GM12878 (cell line): Measurements from ENCODE around the gene SKA1. TPM values are rescaled to one million over a fixed set of nuclear protein-coding genes. Genes with fewer than 3 reads are reported as not detected.
A peak's percentile ranks its signal among the peaks of the same experiment; 100 is the strongest.

Experiments used
- ATAC-seq: fragments of 200-7000 bp; cut with Tn5 transposase; 3 replicates; pipeline ENCODE4 v1.9.1; 2020; ENCODE audit warnings: mild to moderate bottlenecking, moderate library complexity
- BruUV-seq: library from RNA; stranded (reverse); fragments of 400-500 nt; replicated peaks from 2 replicates; lab custom pipeline; 2021; lab: Mats Ljungman, UMichigan
- CTCF ChIA-PET: fragments of 300-600 bp; sonication (Branson Sonifier 250); formaldehyde crosslinking; extraction: SDS; loops from one replicate; lab custom pipeline; 2021; ENCODE audit warnings: inconsistent platforms; lab: Yijun Ruan, JAX
- POLR2A ChIA-PET: fragments of 350-600 bp; formaldehyde crosslinking; extraction: SDS; loops from one replicate; lab custom pipeline; 2021; ENCODE audit warnings: inconsistent platforms; lab: Charles Lee
- RAD21 ChIA-PET: fragments of 300-600 bp; sonication (Branson Sonifier 250); formaldehyde crosslinking; loops from one replicate; lab custom pipeline; 2023; ENCODE audit warnings: antibody characterized with exemption; ENCODE audit not compliant: unreplicated experiment; lab: Charles Lee
- SMC1A ChIA-PET: fragments of 300-600 bp; sonication (Branson Sonifier 250); formaldehyde crosslinking; loops from one replicate; lab custom pipeline; 2023; ENCODE audit not compliant: unreplicated experiment, uncharacterized antibody; lab: Charles Lee
- DNase-seq: peaks from one replicate; pipeline ENCODE4 v3.0.0-alpha.2; 2011; ENCODE audit warnings: low read depth, low spot score
- FAIRE-seq: peaks from 3 replicates; lab custom pipeline; 2011; peaks lifted over from hg19 to GRCh38; lab: Jason Lieb, UNC
- H2AFZ ChIP-seq: 2 replicates; pipeline ENCODE4 v1.6.0; 2011; ENCODE audit warnings: low read depth, low read length, control low read depth; ENCODE audit not compliant: control insufficient read depth
- H3K27ac ChIP-seq: 2 replicates; pipeline ENCODE4 v1.5.1; 2011; ENCODE audit warnings: control low read depth; ENCODE audit not compliant: control insufficient read depth, insufficient read depth
- H3K27me3 ChIP-seq, 2 experiments: replicated peaks in 1 of 2; 2 replicates each; pipeline versions ENCODE4 v1.6.0 to v1.6.1; 2011; ENCODE audit warnings: low read length in 1 of 2; ENCODE audit not compliant: control insufficient read depth in 2 of 2, insufficient read depth in 2 of 2
- H3K36me3 ChIP-seq, 2 experiments: 2 replicates each; pipeline ENCODE4 v1.5.1; 2011; ENCODE audit warnings: low read length in 1 of 2; ENCODE audit not compliant: control insufficient read depth in 2 of 2, insufficient read depth in 2 of 2
- H3K4me1 ChIP-seq: 2 replicates; pipeline ENCODE4 v1.6.1; 2011; ENCODE audit warnings: mild to moderate bottlenecking, low read length, moderate library complexity, mixed read lengths; ENCODE audit not compliant: control insufficient read depth, insufficient read depth
- H3K4me2 ChIP-seq: 2 replicates; pipeline ENCODE4 v1.6.0; 2011; ENCODE audit warnings: control low read depth; ENCODE audit not compliant: control insufficient read depth, insufficient read depth
- H3K4me3 ChIP-seq: fragments of 200-600 bp; sonication (generic); 2 replicates; pipeline ENCODE4 v1.5.1; 2016
- H3K79me2 ChIP-seq: 2 replicates; pipeline ENCODE4 v1.6.0; 2011; ENCODE audit warnings: low read length; ENCODE audit not compliant: control insufficient read depth, insufficient read depth
- H3K9ac ChIP-seq: 2 replicates; pipeline ENCODE4 v1.8.0; 2011; ENCODE audit warnings: low read length, control low read depth, mixed read lengths; ENCODE audit not compliant: control insufficient read depth, insufficient read depth
- H3K9me3 ChIP-seq: replicated peaks from 3 replicates; pipeline ENCODE4 v1.5.1; 2011; ENCODE audit warnings: mild to moderate bottlenecking, low read length; ENCODE audit not compliant: control insufficient read depth, insufficient read depth
- H4K20me1 ChIP-seq: 2 replicates; pipeline ENCODE4 v1.6.0; 2011; ENCODE audit not compliant: control insufficient read depth, insufficient read depth
- GABPA ChIP-seq: IDR thresholded peaks from 2 replicates; pipeline ENCODE4 v1.6.1; 2014; ENCODE audit warnings: antibody characterized with exemption, low read depth, mild to moderate bottlenecking, inconsistent platforms
- MTA3 ChIP-seq: IDR thresholded peaks from 2 replicates; pipeline ENCODE4 v1.6.1; 2012; ENCODE audit warnings: low read length, inconsistent platforms, borderline replicate concordance
- SPI1 ChIP-seq: IDR thresholded peaks from 2 replicates; pipeline ENCODE4 v1.6.1; 2011; ENCODE audit warnings: low read depth, mild to moderate bottlenecking, low read length, moderate library complexity, borderline replicate concordance; ENCODE audit not compliant: insufficient read depth
- TARDBP ChIP-seq: IDR thresholded peaks from 2 replicates; pipeline ENCODE4 v1.6.1; 2016; ENCODE audit warnings: borderline replicate concordance
- WGBS: methylation state at CpG from one replicate; pipeline ENCODE4 v1.1.6; 2016; ENCODE audit warnings: low lambda C conversion rate; ENCODE audit not compliant: insufficient replicate concordance, insufficient coverage; ENCODE audit errors: missing lambda C conversion rate; 5-methylcytosine and 5-hydroxymethylcytosine counted together
- in situ Hi-C: fragments of 300-500 bp; cut with MboI; formaldehyde crosslinking; loops from 9 replicates; pipeline ENCODE4 v1.14.3; 2018; ENCODE audit warnings: mixed read lengths
- intact Hi-C: fragments of 100-400 bp; cut with micrococcal nuclease; formaldehyde crosslinking; loops from one replicate; pipeline ENCODE4 v1.14.2; 2022; ENCODE audit not compliant: unreplicated experiment
- polyA plus RNA-seq, 11 experiments: library from polyadenylated mRNA; depleted of rRNA in 4 of 11; unstranded in 6 of 11; stranded (reverse) in 5 of 11; fragments of >200 nt; fragmentation: Nextera tagmentation in 4 of 11; fragmentation: Illumina TruSeq in 1 of 11; extraction: Ambion mirVana in 4 of 11; extraction: Trizol in 1 of 11; gene quantifications; 1 replicate in 1 of 11; 2 replicates in 10 of 11; pipeline versions ENCODE4 v1.2.1 to v1.2.3, GENCODE V29; 2011 to 2016; ENCODE audit warnings: inconsistent platforms in 2 of 11, missing spikeins in 2 of 11, low read depth in 1 of 11
- total RNA-seq, 4 experiments: library from RNA; depleted of rRNA in 3 of 4; stranded (reverse); fragments of >200 nt in 3 of 4; fragmentation: Illumina TruSeq in 1 of 4; extraction: Trizol in 1 of 4; gene quantifications; 2 replicates each; pipeline versions ENCODE4 v1.2.1 to v1.2.3, GENCODE V29; 2013 to 2021
- TF ChIP-seq, protein P1 (sequence below): fragments of 450-650 bp; IDR thresholded peaks from 2 replicates; pipeline ENCODE4 v1.6.1; 2017; ENCODE audit warnings: mild to moderate bottlenecking, low read depth, inconsistent platforms; ENCODE audit not compliant: poor library complexity, severe bottlenecking
- TF ChIP-seq, protein P2 (sequence below): fragments of 450-650 bp; IDR thresholded peaks from 2 replicates; pipeline ENCODE4 v1.6.1; 2014; ENCODE audit warnings: mild to moderate bottlenecking
- TF ChIP-seq, protein P3 (sequence below): fragments of 450-650 bp; formaldehyde crosslinking; IDR thresholded peaks from 2 replicates; pipeline ENCODE4 v1.4.0; 2020; ENCODE audit warnings: mild to moderate bottlenecking, moderate library complexity

Gene SKA1
- total and polyA plus RNA-seq, 10 of the 15 experiments (the other 5 are each of a cell fraction or from before 2014, with no cell fraction given): 16.4 to 36.7 (median 31.1) TPM

DNA sequence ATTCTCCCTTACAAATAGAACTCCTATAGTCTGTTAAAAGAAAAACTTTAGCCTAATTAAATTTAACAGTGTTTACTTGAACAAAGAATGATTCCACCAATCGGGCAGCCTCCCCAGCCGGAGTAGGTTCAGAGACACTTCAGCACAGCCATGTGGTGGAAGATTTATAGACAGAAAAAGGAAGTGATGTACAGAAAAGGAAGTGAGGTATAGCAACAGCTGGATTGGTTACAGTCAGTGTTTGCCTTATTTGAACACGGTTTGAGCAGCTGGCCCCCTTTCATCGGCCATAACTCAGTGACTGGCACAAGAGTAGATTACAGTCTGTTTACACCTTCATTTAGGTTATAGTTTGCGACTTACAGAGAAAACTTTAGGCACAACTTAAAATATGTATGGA, 2.1 kb upstream of the SKA1 start:
- Histone ChIP-seq H3K27ac (no peak overlapping the region), H3K4me3 (no peak overlapping the region), H4K20me1 (no peaks in the 10 kb centered on the region), H3K79me2 (peaks cover 13% of the 10 kb centered on the region), H3K4me2 (no peak overlapping the region), H3K36me3 (no peaks in the 10 kb centered on the region; a peak in 1 of 4 replicates)
- POLR2A ChIA-PET: interaction anchor here (1.0 to 1.3 kb wide), 2 partner anchors 13 to 102 kb away, joined by 3 to 4 read pairs; no protein-coding TSS in a partner anchor
- RAD21 ChIA-PET: interaction anchor here (1.9 kb wide), 1 partner anchor 15 kb away, joined by 10 read pairs; no protein-coding TSS in a partner anchor
- in situ Hi-C loops: no loop called here
- CTCF ChIA-PET: interaction anchor here (1.5 to 1.9 kb wide), 2 partner anchors 57 to 154 kb away, joined by 4 to 7 read pairs; no protein-coding TSS in a partner anchor
- intact Hi-C loops: no loop called here
- FAIRE-seq: no peak
- SMC1A ChIA-PET: interaction anchor here (4.7 kb wide), 1 partner anchor 16 kb away, joined by 35 read pairs; no protein-coding TSS in a partner anchor
- no peak for TF ChIP-seq TARDBP
- peak; percentile 37; the same call in 1 of the 2 replicates for TF ChIP-seq SPI1
- 0 out of 2 replicates have a peak, but pooled peaks have one; percentile 40 for TF ChIP-seq GABPA
- TF ChIP-seq, all 136 proteins: peak for 2
- BruUV-seq: no TSS peak
- Histone ChIP-seq H3K27me3 (no peaks in the 10 kb centered on the region), H3K4me1 (peaks cover 7% of the 10 kb centered on the region), H3K9ac (no peak overlapping the region), H2AFZ (no peak overlapping the region), H3K9me3 (peaks cover 6% of the 10 kb centered on the region)
- DNase-seq (no peak), ATAC-seq (no peak)
- WGBS: 85% methylated on average over 5 of the region's 5 CpGs

DNA sequence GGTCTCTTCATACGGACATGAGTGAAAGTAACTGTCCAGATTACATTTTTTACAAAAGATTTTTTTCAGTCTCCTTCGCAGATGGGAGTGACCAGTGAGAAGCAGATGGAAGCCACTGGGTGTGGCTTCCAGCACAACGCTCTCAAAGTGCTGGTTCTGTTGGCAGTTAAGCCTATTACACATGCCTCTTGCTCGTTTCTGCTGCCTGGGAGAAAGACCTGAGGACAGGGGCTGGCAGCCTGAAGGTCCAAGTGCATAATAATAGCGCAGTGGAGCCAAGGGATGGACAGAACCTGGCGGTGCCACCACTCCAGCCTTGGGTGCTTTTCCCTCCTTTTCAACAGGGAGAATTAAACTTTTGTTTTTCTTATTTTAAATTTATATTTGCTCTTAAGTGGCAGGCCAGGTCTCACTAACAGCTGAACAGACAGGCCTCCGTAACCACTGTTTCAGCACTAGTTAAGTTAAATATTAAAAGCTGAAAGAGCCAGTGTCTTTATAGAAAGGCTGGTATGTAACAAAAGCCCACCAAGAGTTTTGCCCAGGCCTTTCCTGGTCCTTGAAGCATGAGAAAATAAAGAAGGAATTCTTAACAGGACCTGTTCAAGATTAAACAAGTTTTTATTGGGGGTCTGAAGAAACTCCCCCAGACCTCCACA, 1.2 kb upstream of the SKA1 start:
- intact Hi-C loops: no loop called here
- no peak for FAIRE-seq

More for the DNA sequence above, 1.2 kb upstream of the SKA1 start:
- ChIA-PET RAD21 (interaction anchor here (1.3 kb wide), 1 partner anchor 863 kb away, joined by 3 read pairs; no protein-coding TSS in a partner anchor), POLR2A (interaction anchor here (1.0 to 1.9 kb wide), 4 partner anchors 14 to 107 kb away, joined by 3 to 6 read pairs (median 5); partner anchors contain the start of genes CFAP53 and MBD1), CTCF (interaction anchor here (1.3 to 2.2 kb wide), 4 partner anchors 16 to 179 kb away, joined by 3 to 12 read pairs (median 6); partner anchors contain the start of gene MYO5B)
- in situ Hi-C loops: no loop called here
- H3K9ac ChIP-seq: no peak overlapping the region
- peaks cover 13% of the 10 kb centered on the region for H3K79me2 ChIP-seq
- no TSS peak for BruUV-seq
- TF ChIP-seq, protein P1, sequence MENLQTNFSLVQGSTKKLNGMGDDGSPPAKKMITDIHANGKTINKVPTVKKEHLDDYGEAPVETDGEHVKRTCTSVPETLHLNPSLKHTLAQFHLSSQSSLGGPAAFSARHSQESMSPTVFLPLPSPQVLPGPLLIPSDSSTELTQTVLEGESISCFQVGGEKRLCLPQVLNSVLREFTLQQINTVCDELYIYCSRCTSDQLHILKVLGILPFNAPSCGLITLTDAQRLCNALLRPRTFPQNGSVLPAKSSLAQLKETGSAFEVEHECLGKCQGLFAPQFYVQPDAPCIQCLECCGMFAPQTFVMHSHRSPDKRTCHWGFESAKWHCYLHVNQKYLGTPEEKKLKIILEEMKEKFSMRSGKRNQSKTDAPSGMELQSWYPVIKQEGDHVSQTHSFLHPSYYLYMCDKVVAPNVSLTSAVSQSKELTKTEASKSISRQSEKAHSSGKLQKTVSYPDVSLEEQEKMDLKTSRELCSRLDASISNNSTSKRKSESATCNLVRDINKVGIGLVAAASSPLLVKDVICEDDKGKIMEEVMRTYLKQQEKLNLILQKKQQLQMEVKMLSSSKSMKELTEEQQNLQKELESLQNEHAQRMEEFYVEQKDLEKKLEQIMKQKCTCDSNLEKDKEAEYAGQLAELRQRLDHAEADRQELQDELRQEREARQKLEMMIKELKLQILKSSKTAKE: no peak
- TF ChIP-seq, protein P2, sequence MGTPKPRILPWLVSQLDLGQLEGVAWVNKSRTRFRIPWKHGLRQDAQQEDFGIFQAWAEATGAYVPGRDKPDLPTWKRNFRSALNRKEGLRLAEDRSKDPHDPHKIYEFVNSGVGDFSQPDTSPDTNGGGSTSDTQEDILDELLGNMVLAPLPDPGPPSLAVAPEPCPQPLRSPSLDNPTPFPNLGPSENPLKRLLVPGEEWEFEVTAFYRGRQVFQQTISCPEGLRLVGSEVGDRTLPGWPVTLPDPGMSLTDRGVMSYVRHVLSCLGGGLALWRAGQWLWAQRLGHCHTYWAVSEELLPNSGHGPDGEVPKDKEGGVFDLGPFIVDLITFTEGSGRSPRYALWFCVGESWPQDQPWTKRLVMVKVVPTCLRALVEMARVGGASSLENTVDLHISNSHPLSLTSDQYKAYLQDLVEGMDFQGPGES: no peak
- TF ChIP-seq MTA3: no peak
- TF ChIP-seq, protein P3, sequence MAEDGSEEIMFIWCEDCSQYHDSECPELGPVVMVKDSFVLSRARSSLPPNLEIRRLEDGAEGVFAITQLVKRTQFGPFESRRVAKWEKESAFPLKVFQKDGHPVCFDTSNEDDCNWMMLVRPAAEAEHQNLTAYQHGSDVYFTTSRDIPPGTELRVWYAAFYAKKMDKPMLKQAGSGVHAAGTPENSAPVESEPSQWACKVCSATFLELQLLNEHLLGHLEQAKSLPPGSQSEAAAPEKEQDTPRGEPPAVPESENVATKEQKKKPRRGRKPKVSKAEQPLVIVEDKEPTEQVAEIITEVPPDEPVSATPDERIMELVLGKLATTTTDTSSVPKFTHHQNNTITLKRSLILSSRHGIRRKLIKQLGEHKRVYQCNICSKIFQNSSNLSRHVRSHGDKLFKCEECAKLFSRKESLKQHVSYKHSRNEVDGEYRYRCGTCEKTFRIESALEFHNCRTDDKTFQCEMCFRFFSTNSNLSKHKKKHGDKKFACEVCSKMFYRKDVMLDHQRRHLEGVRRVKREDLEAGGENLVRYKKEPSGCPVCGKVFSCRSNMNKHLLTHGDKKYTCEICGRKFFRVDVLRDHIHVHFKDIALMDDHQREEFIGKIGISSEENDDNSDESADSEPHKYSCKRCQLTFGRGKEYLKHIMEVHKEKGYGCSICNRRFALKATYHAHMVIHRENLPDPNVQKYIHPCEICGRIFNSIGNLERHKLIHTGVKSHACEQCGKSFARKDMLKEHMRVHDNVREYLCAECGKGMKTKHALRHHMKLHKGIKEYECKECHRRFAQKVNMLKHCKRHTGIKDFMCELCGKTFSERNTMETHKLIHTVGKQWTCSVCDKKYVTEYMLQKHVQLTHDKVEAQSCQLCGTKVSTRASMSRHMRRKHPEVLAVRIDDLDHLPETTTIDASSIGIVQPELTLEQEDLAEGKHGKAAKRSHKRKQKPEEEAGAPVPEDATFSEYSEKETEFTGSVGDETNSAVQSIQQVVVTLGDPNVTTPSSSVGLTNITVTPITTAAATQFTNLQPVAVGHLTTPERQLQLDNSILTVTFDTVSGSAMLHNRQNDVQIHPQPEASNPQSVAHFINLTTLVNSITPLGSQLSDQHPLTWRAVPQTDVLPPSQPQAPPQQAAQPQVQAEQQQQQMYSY (CRISPR knock-in tag): no peak
- TF ChIP-seq, all 136 proteins: peak for 0
- no peaks in the 10 kb centered on the region for H3K27me3 ChIP-seq
- ATAC-seq: no peak
- no peaks in the 10 kb centered on the region for H4K20me1 ChIP-seq
- no peak overlapping the region for H3K27ac ChIP-seq
- DNase-seq: no peak
- no peak overlapping the region for H3K4me3 ChIP-seq
- H3K9me3 ChIP-seq: peaks cover 6% of the 10 kb centered on the region
- SMC1A ChIA-PET: interaction anchor here (0.7 to 4.7 kb wide), 5 partner anchors 17 to 245 kb away, joined by 3 to 35 read pairs (median 3); no protein-coding TSS in a partner anchor
- H3K4me1 ChIP-seq: peaks cover 7% of the 10 kb centered on the region
- H2AFZ ChIP-seq: no peak overlapping the region
- peak overlapping the region; percentile 93 for H3K4me2 ChIP-seq
- H3K36me3 ChIP-seq: no peaks in the 10 kb centered on the region; a peak in 2 of 4 replicates
- 82% methylated on average over 7 of the region's 7 CpGs for WGBS
